GM12878 (cell line): ENCODE data around the gene GGT6. TPM values are rescaled to one million over a fixed set of nuclear protein-coding genes. Genes with fewer than 3 reads are reported as not detected.
"Not testable (repeated sequence)": the region's sequence is repeated elsewhere in the genome, so short reads cannot be mapped to it uniquely, and the experiment has no call there.

Experiments used
- ATAC-seq: fragments of 200-7000 bp; cut with Tn5 transposase; 3 replicates; pipeline ENCODE4 v1.9.1; 2020; ENCODE audit warnings: mild to moderate bottlenecking, moderate library complexity
- BruUV-seq: library from RNA; stranded (reverse); fragments of 400-500 nt; replicated peaks from 2 replicates; lab custom pipeline; 2021; lab: Mats Ljungman, UMichigan
- CTCF ChIA-PET: fragments of 300-600 bp; sonication (Branson Sonifier 250); formaldehyde crosslinking; extraction: SDS; loops from one replicate; lab custom pipeline; 2021; ENCODE audit warnings: inconsistent platforms; lab: Yijun Ruan, JAX
- POLR2A ChIA-PET: fragments of 350-600 bp; formaldehyde crosslinking; extraction: SDS; loops from one replicate; lab custom pipeline; 2021; ENCODE audit warnings: inconsistent platforms; lab: Charles Lee
- RAD21 ChIA-PET: fragments of 300-600 bp; sonication (Branson Sonifier 250); formaldehyde crosslinking; loops from one replicate; lab custom pipeline; 2023; ENCODE audit warnings: antibody characterized with exemption; ENCODE audit not compliant: unreplicated experiment; lab: Charles Lee
- SMC1A ChIA-PET: fragments of 300-600 bp; sonication (Branson Sonifier 250); formaldehyde crosslinking; loops from one replicate; lab custom pipeline; 2023; ENCODE audit not compliant: unreplicated experiment, uncharacterized antibody; lab: Charles Lee
- DNase-seq: peaks from one replicate; pipeline ENCODE4 v3.0.0-alpha.2; 2011; ENCODE audit warnings: low read depth, low spot score
- FAIRE-seq: peaks from 3 replicates; lab custom pipeline; 2011; peaks lifted over from hg19 to GRCh38; lab: Jason Lieb, UNC
- H2AFZ ChIP-seq: 2 replicates; pipeline ENCODE4 v1.6.0; 2011; ENCODE audit warnings: low read depth, low read length, control low read depth; ENCODE audit not compliant: control insufficient read depth
- H3K27ac ChIP-seq: 2 replicates; pipeline ENCODE4 v1.5.1; 2011; ENCODE audit warnings: control low read depth; ENCODE audit not compliant: control insufficient read depth, insufficient read depth
- H3K27me3 ChIP-seq, 2 experiments: replicated peaks in 1 of 2; 2 replicates each; pipeline versions ENCODE4 v1.6.0 to v1.6.1; 2011; ENCODE audit warnings: low read length in 1 of 2; ENCODE audit not compliant: control insufficient read depth in 2 of 2, insufficient read depth in 2 of 2
- H3K36me3 ChIP-seq, 2 experiments: 2 replicates each; pipeline ENCODE4 v1.5.1; 2011; ENCODE audit warnings: low read length in 1 of 2; ENCODE audit not compliant: control insufficient read depth in 2 of 2, insufficient read depth in 2 of 2
- H3K4me1 ChIP-seq: 2 replicates; pipeline ENCODE4 v1.6.1; 2011; ENCODE audit warnings: mild to moderate bottlenecking, low read length, moderate library complexity, mixed read lengths; ENCODE audit not compliant: control insufficient read depth, insufficient read depth
- H3K4me2 ChIP-seq: 2 replicates; pipeline ENCODE4 v1.6.0; 2011; ENCODE audit warnings: control low read depth; ENCODE audit not compliant: control insufficient read depth, insufficient read depth
- H3K4me3 ChIP-seq: fragments of 200-600 bp; sonication (generic); 2 replicates; pipeline ENCODE4 v1.5.1; 2016
- H3K79me2 ChIP-seq: 2 replicates; pipeline ENCODE4 v1.6.0; 2011; ENCODE audit warnings: low read length; ENCODE audit not compliant: control insufficient read depth, insufficient read depth
- H3K9ac ChIP-seq: 2 replicates; pipeline ENCODE4 v1.8.0; 2011; ENCODE audit warnings: low read length, control low read depth, mixed read lengths; ENCODE audit not compliant: control insufficient read depth, insufficient read depth
- H3K9me3 ChIP-seq: replicated peaks from 3 replicates; pipeline ENCODE4 v1.5.1; 2011; ENCODE audit warnings: mild to moderate bottlenecking, low read length; ENCODE audit not compliant: control insufficient read depth, insufficient read depth
- H4K20me1 ChIP-seq: 2 replicates; pipeline ENCODE4 v1.6.0; 2011; ENCODE audit not compliant: control insufficient read depth, insufficient read depth
- ESRRA ChIP-seq: IDR thresholded peaks from 2 replicates; pipeline ENCODE4 v1.6.1; 2012; ENCODE audit warnings: mild to moderate bottlenecking, low read length, improper control_type of control experiment
- HCFC1 ChIP-seq: fragments of 150-350 bp; IDR thresholded peaks from 2 replicates; pipeline ENCODE4 v1.6.1; 2014; ENCODE audit warnings: low read length
- POLR2AphosphoS5 ChIP-seq: IDR thresholded peaks from 2 replicates; pipeline ENCODE4 v1.6.1; 2011; ENCODE audit warnings: mild to moderate bottlenecking, low read length, inconsistent platforms
- SIX5 ChIP-seq: IDR thresholded peaks from 2 replicates; pipeline ENCODE4 v1.6.1; 2011; ENCODE audit warnings: mild to moderate bottlenecking, low read depth, low read length, moderate library complexity; ENCODE audit not compliant: severe bottlenecking
- SMC3 ChIP-seq: IDR thresholded peaks from 2 replicates; pipeline ENCODE4 v1.6.1; 2011; ENCODE audit warnings: low read length, improper control_type of control experiment, borderline replicate concordance
- SUPT20H ChIP-seq: IDR thresholded peaks from 2 replicates; pipeline ENCODE4 v1.6.1; 2011; ENCODE audit warnings: low read depth, mild to moderate bottlenecking, low read length, moderate library complexity, borderline replicate concordance; ENCODE audit not compliant: control insufficient read depth
- WGBS: methylation state at CpG from one replicate; pipeline ENCODE4 v1.1.6; 2016; ENCODE audit warnings: low lambda C conversion rate; ENCODE audit not compliant: insufficient replicate concordance, insufficient coverage; ENCODE audit errors: missing lambda C conversion rate; 5-methylcytosine and 5-hydroxymethylcytosine counted together
- in situ Hi-C: fragments of 300-500 bp; cut with MboI; formaldehyde crosslinking; loops from 9 replicates; pipeline ENCODE4 v1.14.3; 2018; ENCODE audit warnings: mixed read lengths
- intact Hi-C: fragments of 100-400 bp; cut with micrococcal nuclease; formaldehyde crosslinking; loops from one replicate; pipeline ENCODE4 v1.14.2; 2022; ENCODE audit not compliant: unreplicated experiment
- polyA plus RNA-seq, 11 experiments: library from polyadenylated mRNA; depleted of rRNA in 4 of 11; unstranded in 6 of 11; stranded (reverse) in 5 of 11; fragments of >200 nt; fragmentation: Nextera tagmentation in 4 of 11; fragmentation: Illumina TruSeq in 1 of 11; extraction: Ambion mirVana in 4 of 11; extraction: Trizol in 1 of 11; gene quantifications; 1 replicate in 1 of 11; 2 replicates in 10 of 11; pipeline versions ENCODE4 v1.2.1 to v1.2.3, GENCODE V29; 2011 to 2016; ENCODE audit warnings: inconsistent platforms in 2 of 11, missing spikeins in 2 of 11, low read depth in 1 of 11
- total RNA-seq, 4 experiments: library from RNA; depleted of rRNA in 3 of 4; stranded (reverse); fragments of >200 nt in 3 of 4; fragmentation: Illumina TruSeq in 1 of 4; extraction: Trizol in 1 of 4; gene quantifications; 2 replicates each; pipeline versions ENCODE4 v1.2.1 to v1.2.3, GENCODE V29; 2013 to 2021
- TF ChIP-seq, protein P1 (sequence below): IDR thresholded peaks from 2 replicates; pipeline ENCODE4 v1.6.1; 2012; ENCODE audit warnings: low read length, inconsistent platforms
- TF ChIP-seq, protein P2 (sequence below): IDR thresholded peaks from 2 replicates; pipeline ENCODE4 v1.6.1; 2011; ENCODE audit warnings: borderline replicate concordance, low read depth, mild to moderate bottlenecking, moderate library complexity, low read length; ENCODE audit not compliant: insufficient read depth, poor library complexity, severe bottlenecking

The GGT6 gene
- total and polyA plus RNA-seq, 10 of the 15 experiments (the other 5 are each of a cell fraction or from before 2014, with no cell fraction given), result 0.01 to 0.26 (median 0.13) TPM; not detected in 5

- ChIA-PET POLR2A (no interaction called here), SMC1A (no interaction called here), RAD21 (no interaction called here), CTCF (no interaction called here)
- 16% methylated on average over 10 of the region's 10 CpGs for WGBS
- Histone ChIP-seq H2AFZ (no peak overlapping the region), H3K27me3 (peaks cover 3 to 4% of the 10 kb centered on the region in 2 experiments; a peak in 3 of 4 replicates), H3K9me3 (no peaks in the 10 kb centered on the region), H3K27ac (no peak overlapping the region), H3K4me2 (no peak overlapping the region), H3K4me3 (no peak overlapping the region), H4K20me1 (no peaks in the 10 kb centered on the region; the same call in none of the 2 replicates), H3K9ac (no peak overlapping the region), H3K79me2 (no peaks in the 10 kb centered on the region), H3K36me3 (no peaks in the 10 kb centered on the region), H3K4me1 (no peaks in the 10 kb centered on the region)
- ATAC-seq (no peak), FAIRE-seq (no peak), DNase-seq (no peak)
- TF ChIP-seq, protein P1, sequence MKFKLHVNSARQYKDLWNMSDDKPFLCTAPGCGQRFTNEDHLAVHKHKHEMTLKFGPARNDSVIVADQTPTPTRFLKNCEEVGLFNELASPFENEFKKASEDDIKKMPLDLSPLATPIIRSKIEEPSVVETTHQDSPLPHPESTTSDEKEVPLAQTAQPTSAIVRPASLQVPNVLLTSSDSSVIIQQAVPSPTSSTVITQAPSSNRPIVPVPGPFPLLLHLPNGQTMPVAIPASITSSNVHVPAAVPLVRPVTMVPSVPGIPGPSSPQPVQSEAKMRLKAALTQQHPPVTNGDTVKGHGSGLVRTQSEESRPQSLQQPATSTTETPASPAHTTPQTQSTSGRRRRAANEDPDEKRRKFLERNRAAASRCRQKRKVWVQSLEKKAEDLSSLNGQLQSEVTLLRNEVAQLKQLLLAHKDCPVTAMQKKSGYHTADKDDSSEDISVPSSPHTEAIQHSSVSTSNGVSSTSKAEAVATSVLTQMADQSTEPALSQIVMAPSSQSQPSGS, result no peak
- TF ChIP-seq ESRRA (no peak), SUPT20H (no peak), POLR2AphosphoS5 (no peak), SMC3 (no peak), HCFC1 (no peak), SIX5 (no peak)
- TF ChIP-seq, protein P2, sequence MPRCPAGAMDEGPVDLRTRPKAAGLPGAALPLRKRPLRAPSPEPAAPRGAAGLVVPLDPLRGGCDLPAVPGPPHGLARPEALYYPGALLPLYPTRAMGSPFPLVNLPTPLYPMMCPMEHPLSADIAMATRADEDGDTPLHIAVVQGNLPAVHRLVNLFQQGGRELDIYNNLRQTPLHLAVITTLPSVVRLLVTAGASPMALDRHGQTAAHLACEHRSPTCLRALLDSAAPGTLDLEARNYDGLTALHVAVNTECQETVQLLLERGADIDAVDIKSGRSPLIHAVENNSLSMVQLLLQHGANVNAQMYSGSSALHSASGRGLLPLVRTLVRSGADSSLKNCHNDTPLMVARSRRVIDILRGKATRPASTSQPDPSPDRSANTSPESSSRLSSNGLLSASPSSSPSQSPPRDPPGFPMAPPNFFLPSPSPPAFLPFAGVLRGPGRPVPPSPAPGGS, result no peak
- no TSS peak for BruUV-seq
- intact Hi-C loops (no loop called here), in situ Hi-C loops (no loop called here)
These were observed 30.6 kb upstream of the GGT6 start for GRCh38 chr17:4590981-4591453.

DNA sequence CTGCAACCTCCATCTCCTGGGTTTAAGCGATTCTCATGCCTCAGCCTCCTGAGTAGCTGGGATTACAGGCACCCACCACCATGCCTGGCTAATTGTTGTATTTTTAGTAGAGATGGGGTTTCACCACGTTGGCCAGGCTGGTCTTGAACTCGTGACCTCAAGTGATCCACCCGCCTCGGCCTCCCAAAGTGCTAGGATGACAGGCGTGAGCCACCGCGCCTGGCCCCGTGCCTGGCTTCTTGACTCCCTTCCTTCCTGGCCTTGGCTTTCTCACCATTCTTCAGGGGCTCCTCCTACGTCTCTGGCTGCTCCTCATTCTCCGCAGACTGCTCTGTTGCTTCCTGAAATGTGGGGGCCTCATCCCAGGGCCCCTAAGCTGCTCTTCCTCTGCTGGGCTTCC is 29.7 kb upstream of the GGT6 start:
- CTCF ChIA-PET, SMC1A ChIA-PET, FAIRE-seq, H3K4me2 ChIP-seq, DNase-seq, in situ Hi-C loops, BruUV-seq, H3K27ac ChIP-seq, H3K79me2 ChIP-seq, H3K4me3 ChIP-seq, H3K36me3 ChIP-seq, ATAC-seq, H3K9me3 ChIP-seq, H2AFZ ChIP-seq, intact Hi-C loops, H4K20me1 ChIP-seq, H3K27me3 ChIP-seq, H3K4me1 ChIP-seq, RAD21 ChIA-PET, H3K9ac ChIP-seq: not testable (repeated sequence)
- 49% methylated on average over 10 of the region's 11 CpGs for WGBS
- POLR2A ChIA-PET, result interaction anchor here (0.6 kb wide), 1 partner anchor 33 kb away, joined by 5 read pairs; no protein-coding TSS in a partner anchor
